CD4-positive, CD25-positive, alpha-beta regulatory T cell (primary cell): ENCODE results near the gene LYPD8. TPM values are rescaled to one million over a fixed set of nuclear protein-coding genes. Genes with fewer than 3 reads are reported as not detected.

Experiments
- ATAC-seq, 2 donors: fragments of 150-1000 bp; cut with Tn5 transposase; one replicate each; pipeline ENCODE4 v1.10.0; 2021; ENCODE audit warnings: low read depth in 2 of 2, moderate number of reproducible peaks in 2 of 2, moderate library complexity in 1 of 2
- DNase-seq, 3 donors: peaks; one replicate each; pipeline versions ENCODE4 v3.0.0 to v3.0.0-alpha.2; 2012 to 2022; ENCODE audit warnings: mixed read lengths in 1 of 3
- H3K27ac ChIP-seq: one replicate; pipeline ENCODE4 v1.7.0; 2013; ENCODE audit warnings: mild to moderate bottlenecking, low read length; ENCODE audit not compliant: insufficient read depth, poor library complexity, severe bottlenecking
- H3K27me3 ChIP-seq: one replicate; pipeline ENCODE4 v1.7.0; 2013; ENCODE audit warnings: low read length; ENCODE audit not compliant: control insufficient read depth, insufficient read depth
- H3K36me3 ChIP-seq: one replicate; pipeline ENCODE4 v1.7.0; 2013; ENCODE audit warnings: mild to moderate bottlenecking, low read length, moderate library complexity; ENCODE audit not compliant: control insufficient read depth, insufficient read depth
- H3K4me1 ChIP-seq: 2 replicates; pipeline ENCODE4 v1.7.0; 2013; ENCODE audit warnings: mild to moderate bottlenecking, low read length; ENCODE audit not compliant: insufficient read depth, control insufficient read depth, poor library complexity, severe bottlenecking
- H3K4me3 ChIP-seq: one replicate; pipeline ENCODE4 v1.7.0; 2013; ENCODE audit warnings: low read depth, mild to moderate bottlenecking, low read length, moderate library complexity
- H3K9me3 ChIP-seq, 2 experiments: 1 replicate in 1 of 2; 2 replicates in 1 of 2; pipeline ENCODE4 v1.7.0; 2013; ENCODE audit warnings: low read length in 2 of 2, mild to moderate bottlenecking in 1 of 2, moderate library complexity in 1 of 2; ENCODE audit not compliant: control insufficient read depth in 2 of 2
- H3K27ac Mint-ChIP-seq, 3 donors: one replicate each; pipeline ENCODE4 v1.8.0; 2020 to 2022; ENCODE audit warnings: mild to moderate bottlenecking in 3 of 3, mixed read lengths in 3 of 3, moderate library complexity in 2 of 3
- H3K27me3 Mint-ChIP-seq: one replicate; pipeline ENCODE4 v1.8.0; 2022; ENCODE audit warnings: mild to moderate bottlenecking, mixed read lengths
- H3K36me3 Mint-ChIP-seq: one replicate; pipeline ENCODE4 v1.8.0; 2020; ENCODE audit warnings: mixed read lengths
- H3K4me1 Mint-ChIP-seq, 4 donors: one replicate each; pipeline ENCODE4 v1.8.0; 2020 to 2022; ENCODE audit warnings: mixed read lengths in 4 of 4, mild to moderate bottlenecking in 1 of 4
- H3K4me3 Mint-ChIP-seq, 4 donors: one replicate each; pipeline ENCODE4 v1.8.0; 2020 to 2022; ENCODE audit warnings: mild to moderate bottlenecking in 4 of 4, mixed read lengths in 4 of 4, moderate library complexity in 3 of 4
- H3K9me3 Mint-ChIP-seq, 7 donors: one replicate each; pipeline ENCODE4 v1.8.0; 2020 to 2022; ENCODE audit warnings: mixed read lengths in 7 of 7, mild to moderate bottlenecking in 3 of 7, moderate library complexity in 2 of 7
- polyA plus RNA-seq, 4 donors: library from polyadenylated mRNA; unstranded; fragments of 300-500 nt; fragmentation: Illumina TruSeq; gene quantifications; one replicate each; pipeline ENCODE4 v1.2.3, GENCODE V29; 2021
- total RNA-seq: library from RNA; stranded (reverse); gene quantifications from one replicate; pipeline ENCODE4 v1.2.3, GENCODE V29; 2022

The LYPD8 gene
- total and polyA plus RNA-seq, 5 donors from 2014 or later = 0.22 TPM; not detected in 4

DNA sequence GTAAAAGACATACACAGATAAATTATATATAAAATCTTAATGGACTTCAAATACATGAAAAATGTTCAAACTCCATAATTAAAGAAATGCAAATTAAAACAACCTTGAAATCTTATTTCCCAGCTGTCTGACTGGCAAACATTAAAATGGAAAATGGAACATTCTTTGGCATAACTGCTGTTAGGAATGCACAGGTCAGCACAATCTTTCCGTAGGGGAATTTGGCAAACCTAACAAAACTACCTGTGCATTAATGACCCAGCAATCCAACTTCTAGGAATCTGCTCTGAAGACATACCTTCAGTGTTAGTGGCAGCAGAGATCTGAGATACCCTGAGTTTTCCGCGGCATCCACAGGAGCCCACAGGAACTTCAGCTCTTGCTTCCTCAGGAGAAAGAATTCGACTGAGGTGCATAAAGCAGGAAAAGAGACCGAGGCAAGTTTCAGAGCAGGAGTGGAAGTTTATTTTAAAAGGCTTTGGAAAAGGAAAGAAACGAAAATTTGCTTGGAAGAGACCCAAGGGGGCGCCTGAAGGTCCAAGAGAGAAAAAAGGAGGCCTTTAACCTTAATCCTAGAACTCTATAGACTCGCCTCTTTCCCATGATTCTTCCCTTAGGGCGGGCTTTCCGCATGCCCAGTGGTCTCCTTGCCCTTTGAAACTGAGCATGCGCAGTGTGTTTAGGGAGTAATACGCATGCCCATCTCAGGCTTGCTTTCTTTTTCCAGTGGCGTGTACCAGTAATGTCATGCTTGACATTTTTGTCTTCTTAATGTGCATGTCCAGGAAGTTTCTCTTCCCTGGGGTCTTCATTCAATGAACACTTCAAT lies 24.8 kb downstream of the LYPD8 start:
- peak overlapping the region in 1 of 3 donors; percentile 78 for H3K27ac Mint-ChIP-seq
- ATAC-seq = no peak
- H3K9me3 Mint-ChIP-seq = peaks cover 0 to 6% (median 0%) of the 10 kb centered on the region in 7 donors
- no peaks in the 10 kb centered on the region for H3K9me3 ChIP-seq
- no peak for DNase-seq
- no peak overlapping the region for H3K4me3 Mint-ChIP-seq
- H3K4me1 Mint-ChIP-seq = no peaks in the 10 kb centered on the region
- H3K27ac ChIP-seq = no peak overlapping the region
- peaks cover 5% of the 10 kb centered on the region for H3K27me3 Mint-ChIP-seq
- H3K4me1 ChIP-seq = no peaks in the 10 kb centered on the region
- H3K36me3 Mint-ChIP-seq = no peaks in the 10 kb centered on the region
- no peaks in the 10 kb centered on the region for H3K27me3 ChIP-seq
- H3K4me3 ChIP-seq = no peak overlapping the region
- H3K36me3 ChIP-seq = no peaks in the 10 kb centered on the region

DNA sequence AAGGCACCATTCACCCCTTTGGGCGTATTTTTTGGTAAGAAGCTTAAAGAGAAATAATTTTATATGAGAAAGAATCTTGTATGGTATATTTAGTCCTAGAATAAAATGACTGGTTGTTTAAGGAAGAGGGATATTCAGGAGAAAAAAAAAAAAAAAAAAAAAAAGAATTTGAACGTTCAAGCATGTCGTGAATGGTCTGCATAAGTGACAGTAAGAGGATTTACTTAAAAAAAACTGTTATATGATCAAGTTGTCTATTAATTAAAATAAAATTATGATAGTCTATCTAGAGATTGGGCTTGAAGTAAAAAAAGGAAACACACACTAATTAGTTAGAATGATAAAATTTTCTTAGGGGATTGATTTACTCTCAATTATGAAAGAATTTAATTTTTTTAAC lies 41.3 kb downstream of the LYPD8 start:
- H3K9me3 ChIP-seq = peaks cover 0 to 12% of the 10 kb centered on the region in 2 experiments
- no peak overlapping the region for H3K4me3 Mint-ChIP-seq
- no peaks in the 10 kb centered on the region for H3K36me3 ChIP-seq
- no peak overlapping the region for H3K27ac Mint-ChIP-seq
- ATAC-seq (no peak), DNase-seq (no peak)
- H3K4me1 Mint-ChIP-seq = no peaks in the 10 kb centered on the region
- no peak overlapping the region for H3K4me3 ChIP-seq
- peaks cover 5% of the 10 kb centered on the region for H3K27me3 ChIP-seq
- no peaks in the 10 kb centered on the region for H3K36me3 Mint-ChIP-seq
- H3K27me3 Mint-ChIP-seq = no peaks in the 10 kb centered on the region
- peaks cover under 1 to 21% (median 8%) of the 10 kb centered on the region in 7 donors for H3K9me3 Mint-ChIP-seq
- no peak overlapping the region for H3K27ac ChIP-seq
- no peaks in the 10 kb centered on the region for H3K4me1 ChIP-seq

DNA sequence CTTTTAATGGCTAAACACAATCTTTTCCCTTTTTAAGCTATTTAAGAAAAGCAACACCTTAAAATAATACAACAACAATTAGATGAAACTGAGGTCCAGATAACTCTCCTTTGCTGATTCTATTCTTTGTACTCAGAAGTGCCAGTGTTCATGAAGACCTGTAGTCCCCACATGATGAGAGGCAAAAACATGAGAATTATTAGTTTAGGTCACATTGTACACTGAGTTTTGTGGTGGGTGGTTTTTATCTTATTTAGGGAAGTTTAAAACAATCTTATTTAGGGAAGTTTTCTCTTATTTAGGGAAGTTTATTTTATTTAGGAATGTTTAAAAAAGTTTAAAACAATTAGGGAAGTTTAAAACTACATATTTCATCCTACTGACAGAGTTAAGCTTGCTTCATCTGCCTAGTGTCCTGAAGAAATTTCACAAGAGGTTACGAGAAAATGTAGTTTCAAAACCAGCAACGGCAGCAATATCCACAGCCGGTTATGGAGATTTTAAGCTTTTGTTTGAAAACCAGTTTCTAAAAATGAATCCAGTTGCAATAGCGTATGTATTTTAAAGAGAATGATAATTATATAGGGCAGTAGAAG lies 45.2 kb downstream of the LYPD8 start:
- Histone ChIP-seq H3K27me3 (peaks cover 5% of the 10 kb centered on the region), H3K27ac (no peak overlapping the region), H3K9me3 (peaks cover 0 to 12% of the 10 kb centered on the region in 2 experiments), H3K36me3 (no peaks in the 10 kb centered on the region), H3K4me3 (no peak overlapping the region), H3K4me1 (no peaks in the 10 kb centered on the region)
- no peak overlapping the region for H3K4me3 Mint-ChIP-seq
- DNase-seq = no peak
- H3K27me3 Mint-ChIP-seq = peaks cover 17% of the 10 kb centered on the region
- H3K9me3 Mint-ChIP-seq = peaks cover 0 to 17% (median 6%) of the 10 kb centered on the region in 7 donors
- H3K27ac Mint-ChIP-seq = no peak overlapping the region
- no peak for ATAC-seq
- H3K36me3 Mint-ChIP-seq = no peaks in the 10 kb centered on the region
- H3K4me1 Mint-ChIP-seq = no peaks in the 10 kb centered on the region

DNA sequence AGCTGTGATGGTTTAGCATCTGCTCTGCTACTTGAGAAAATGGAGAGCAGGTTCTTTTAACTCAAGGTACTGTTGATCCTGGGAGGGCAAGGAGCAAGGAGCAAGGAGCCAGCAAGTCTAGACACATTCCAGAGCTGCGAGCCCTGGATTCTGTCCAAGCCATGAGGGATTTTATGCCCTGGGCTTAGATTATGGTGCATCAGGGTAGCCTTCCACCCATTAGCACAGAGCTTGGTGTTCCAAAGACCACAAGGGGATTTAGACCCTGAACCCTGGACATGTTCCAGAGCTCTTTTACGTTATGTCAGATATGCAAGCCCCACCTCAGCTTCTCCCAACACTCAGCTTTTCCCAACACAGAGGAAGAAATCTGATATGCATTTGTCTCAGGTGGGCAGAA lies 51.0 kb downstream of the LYPD8 start:
- no peak for ATAC-seq
- H3K4me3 ChIP-seq = no peak overlapping the region
- H3K4me1 Mint-ChIP-seq = no peaks in the 10 kb centered on the region
- H3K4me3 Mint-ChIP-seq = no peak overlapping the region
- no peaks in the 10 kb centered on the region for H3K36me3 Mint-ChIP-seq
- DNase-seq = no peak
- no peaks in the 10 kb centered on the region for H3K9me3 ChIP-seq
- H3K27ac Mint-ChIP-seq = no peak overlapping the region
- peaks cover 17% of the 10 kb centered on the region for H3K27me3 Mint-ChIP-seq
- no peaks in the 10 kb centered on the region for H3K27me3 ChIP-seq
- H3K4me1 ChIP-seq = no peaks in the 10 kb centered on the region
- peaks cover 0 to 3% (median 0%) of the 10 kb centered on the region in 7 donors for H3K9me3 Mint-ChIP-seq
- H3K27ac ChIP-seq = no peak overlapping the region
- no peaks in the 10 kb centered on the region for H3K36me3 ChIP-seq

DNA sequence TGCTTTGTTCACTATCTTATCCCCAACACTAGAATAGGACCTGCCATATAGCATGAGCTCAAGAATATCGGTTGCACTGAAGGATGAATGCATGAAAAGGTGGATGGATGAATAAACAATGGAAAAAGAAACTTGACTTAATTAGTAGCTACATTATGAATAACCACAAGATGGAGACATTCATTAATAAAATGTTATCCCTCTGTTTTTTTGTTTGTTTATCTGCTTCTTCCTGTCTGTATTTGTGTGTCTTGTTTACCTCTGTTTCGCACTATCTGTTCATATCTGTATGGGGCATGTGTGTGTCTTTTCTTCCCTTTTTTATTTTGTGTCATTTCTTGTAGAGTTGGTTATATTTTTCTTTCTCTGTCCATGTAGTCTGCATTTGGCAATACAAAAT lies 51.9 kb downstream of the LYPD8 start:
- Histone ChIP-seq H3K36me3 (no peaks in the 10 kb centered on the region), H3K4me3 (no peak overlapping the region), H3K27ac (no peak overlapping the region), H3K4me1 (no peaks in the 10 kb centered on the region), H3K9me3 (no peaks in the 10 kb centered on the region), H3K27me3 (no peaks in the 10 kb centered on the region)
- H3K9me3 Mint-ChIP-seq = peaks cover 0 to 3% (median 0%) of the 10 kb centered on the region in 7 donors
- DNase-seq (no peak), ATAC-seq (no peak)
- H3K4me1 Mint-ChIP-seq = no peaks in the 10 kb centered on the region
- H3K36me3 Mint-ChIP-seq = no peaks in the 10 kb centered on the region
- H3K27me3 Mint-ChIP-seq = peaks cover 16% of the 10 kb centered on the region
- no peak overlapping the region for H3K27ac Mint-ChIP-seq
- no peak overlapping the region for H3K4me3 Mint-ChIP-seq

DNA sequence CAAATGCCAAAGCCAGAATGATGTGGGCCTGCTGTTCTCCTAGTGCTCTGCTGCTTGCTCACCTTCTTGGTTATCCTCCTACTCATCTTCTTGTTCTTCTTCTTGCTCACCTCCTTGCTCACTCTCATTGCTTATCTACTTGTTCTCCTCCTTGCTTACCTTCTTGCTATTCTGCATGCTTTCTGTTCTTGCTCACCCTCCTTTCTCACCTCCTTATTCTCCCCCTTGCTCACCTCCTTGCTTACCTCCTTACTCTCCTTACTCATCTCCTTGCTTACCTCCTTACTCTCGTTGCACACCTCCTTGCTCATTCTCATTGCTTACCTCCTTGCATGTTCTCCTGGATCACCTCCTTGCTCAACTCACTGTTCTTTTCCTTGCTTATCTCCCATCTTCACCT lies 52.8 kb downstream of the LYPD8 start, which contains the start of gene OR14I1:
Gene OR14I1 (minus strand): TSS at position 53 of the 400 bp plus-strand sequence.
- no peaks in the 10 kb centered on the region for H3K4me1 ChIP-seq
- DNase-seq (no peak), ATAC-seq (no peak)
- Mint-ChIP-seq H3K36me3 (no peaks in the 10 kb centered on the region), H3K4me1 (no peaks in the 10 kb centered on the region), H3K27me3 (peaks cover 9% of the 10 kb centered on the region), H3K9me3 (no peaks in the 10 kb centered on the region), H3K27ac (no peak within 1 kb of the TSS), H3K4me3 (no peak within 1 kb of the TSS)
- no peaks in the 10 kb centered on the region for H3K36me3 ChIP-seq
- no peak within 1 kb of the TSS for H3K27ac ChIP-seq
- no peaks in the 10 kb centered on the region for H3K9me3 ChIP-seq
- no peaks in the 10 kb centered on the region for H3K27me3 ChIP-seq
- H3K4me3 ChIP-seq = no peak within 1 kb of the TSS

DNA sequence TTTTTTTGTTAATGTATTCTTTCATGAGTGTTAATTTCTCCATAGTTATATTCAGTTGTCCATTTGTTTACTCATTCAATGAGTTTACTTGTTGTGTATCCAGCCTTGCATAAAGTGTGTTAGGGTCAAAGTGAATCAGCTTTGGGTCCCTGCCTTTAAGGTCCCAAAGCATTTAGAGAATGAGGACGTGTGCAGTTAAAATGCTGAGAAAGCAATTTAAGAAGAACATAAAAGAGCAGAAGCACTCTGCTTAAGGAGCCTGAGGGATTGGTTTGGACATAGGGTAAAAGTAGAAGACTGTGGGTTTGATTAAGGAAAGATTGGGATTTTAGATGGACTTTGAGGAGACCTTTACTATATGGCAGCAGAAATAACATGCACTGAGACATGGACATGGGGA lies 56.5 kb downstream of the LYPD8 start:
- Mint-ChIP-seq H3K4me1 (no peaks in the 10 kb centered on the region), H3K36me3 (no peaks in the 10 kb centered on the region), H3K27me3 (no peaks in the 10 kb centered on the region), H3K27ac (no peak overlapping the region), H3K4me3 (no peak overlapping the region), H3K9me3 (no peaks in the 10 kb centered on the region)
- no peaks in the 10 kb centered on the region for H3K27me3 ChIP-seq
- DNase-seq (no peak), ATAC-seq (no peak)
- no peak overlapping the region for H3K27ac ChIP-seq
- H3K4me1 ChIP-seq = no peaks in the 10 kb centered on the region
- no peaks in the 10 kb centered on the region for H3K9me3 ChIP-seq
- H3K4me3 ChIP-seq = no peak overlapping the region
- H3K36me3 ChIP-seq = no peaks in the 10 kb centered on the region

DNA sequence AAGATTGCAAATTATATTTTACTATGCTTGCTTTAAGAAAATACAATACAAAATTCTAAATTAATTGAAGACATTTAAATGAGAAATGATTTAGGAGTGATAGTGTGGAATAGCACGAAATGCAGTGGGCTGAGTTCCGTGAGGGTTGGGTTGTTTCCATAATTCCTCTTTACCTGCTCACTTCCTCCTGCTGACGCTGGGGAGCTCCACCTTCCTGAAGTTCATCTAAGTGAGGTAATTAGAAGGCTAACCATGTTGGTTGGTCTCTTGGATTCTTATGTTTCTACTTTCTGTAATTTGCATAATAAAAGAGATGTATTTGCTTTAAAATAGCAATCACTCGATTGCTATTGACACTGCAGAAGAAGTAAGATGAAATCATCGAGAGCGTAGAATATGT lies 57.7 kb downstream of the LYPD8 start:
- Mint-ChIP-seq H3K4me1 (no peaks in the 10 kb centered on the region), H3K9me3 (no peaks in the 10 kb centered on the region), H3K27me3 (no peaks in the 10 kb centered on the region), H3K36me3 (no peaks in the 10 kb centered on the region), H3K27ac (no peak overlapping the region), H3K4me3 (no peak overlapping the region)
- Histone ChIP-seq H3K27me3 (no peaks in the 10 kb centered on the region), H3K9me3 (no peaks in the 10 kb centered on the region), H3K4me1 (no peaks in the 10 kb centered on the region), H3K4me3 (no peak overlapping the region), H3K27ac (no peak overlapping the region), H3K36me3 (no peaks in the 10 kb centered on the region)
- DNase-seq (no peak), ATAC-seq (no peak)
